Left hindlimb (tissue), 1 donor: ENCODE measurements around the gene SH3GL1.

Experiments
- DNase-seq: peaks from one replicate; pipeline ENCODE4 v3.0.0-alpha.2; 2018

The SH3GL1 gene

DNA sequence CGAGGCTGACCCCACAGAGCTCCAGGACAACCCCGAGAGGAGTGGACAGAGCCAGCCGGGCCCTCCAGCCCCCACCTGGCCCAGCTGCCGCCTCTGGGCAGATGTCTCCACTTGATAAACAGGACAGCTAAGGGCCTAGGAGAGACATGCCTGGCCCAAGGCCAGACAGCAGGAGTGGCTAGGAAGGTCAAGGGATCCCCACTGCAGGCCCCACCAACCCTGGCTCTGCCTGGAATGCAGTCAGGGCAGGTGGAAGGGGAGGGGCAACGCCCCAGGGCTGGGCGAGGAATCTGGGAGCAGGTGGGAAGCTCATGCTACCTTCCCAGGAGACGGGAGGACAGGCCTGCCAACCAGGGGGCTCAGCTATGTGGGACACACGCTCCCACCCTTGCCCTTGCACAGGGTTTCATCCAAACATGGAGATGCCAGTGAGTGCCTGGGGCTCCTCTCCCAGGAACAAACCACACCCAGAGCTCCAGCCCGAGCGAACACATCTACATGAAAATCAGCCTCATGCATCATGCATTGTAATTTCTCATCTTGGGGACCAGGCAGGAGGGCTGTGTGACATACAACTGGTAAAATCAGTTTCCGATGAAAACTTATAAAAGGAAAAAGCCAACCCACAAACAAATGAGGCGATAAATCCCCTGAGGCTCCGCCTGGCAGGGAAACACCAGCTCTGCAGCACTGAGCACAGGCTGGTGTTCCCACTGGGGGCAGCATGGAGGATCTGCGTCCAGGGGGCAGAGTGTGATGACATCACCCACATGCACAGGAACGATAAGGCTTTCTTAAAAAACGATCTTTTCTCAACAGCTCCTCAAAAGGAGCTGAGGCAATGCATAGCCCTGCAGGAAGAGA lies 25.0 kb downstream of the SH3GL1 start:
- DNase-seq, result peak; percentile 45

DNA sequence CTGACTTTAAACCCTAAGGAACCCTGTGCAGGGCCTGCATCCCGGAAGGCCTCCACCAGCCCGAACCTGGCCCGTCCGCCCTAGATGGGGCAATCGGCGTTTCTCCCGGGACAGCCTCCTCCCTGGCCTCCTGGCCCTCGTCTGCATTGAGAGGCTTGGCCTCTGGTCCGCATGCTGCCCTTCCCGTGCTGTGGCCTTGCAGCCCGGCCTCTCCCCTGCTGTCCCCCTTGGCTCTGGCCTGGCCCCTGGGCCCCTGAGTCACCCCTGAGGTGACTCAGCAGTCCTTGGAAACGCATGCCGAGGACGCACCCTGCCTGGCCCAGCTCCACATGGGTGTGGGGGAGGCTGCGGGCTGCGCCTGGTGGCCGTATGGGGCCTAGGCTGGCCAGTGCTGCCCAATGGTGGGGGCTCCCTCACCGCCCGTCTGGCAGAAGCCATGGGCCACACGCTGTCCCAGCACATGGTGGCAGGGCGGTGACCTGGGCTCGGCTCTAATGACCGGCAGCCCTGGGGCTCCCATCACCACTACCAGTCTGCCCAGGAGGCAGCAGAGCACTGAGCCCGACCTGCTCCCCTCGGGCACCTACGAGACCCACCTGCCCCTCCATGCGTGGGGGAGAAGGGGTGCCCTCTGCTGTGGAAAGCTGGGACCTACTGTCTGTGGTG lies 25.7 kb downstream of the SH3GL1 start:
- DNase-seq, result peak; percentile 51

DNA sequence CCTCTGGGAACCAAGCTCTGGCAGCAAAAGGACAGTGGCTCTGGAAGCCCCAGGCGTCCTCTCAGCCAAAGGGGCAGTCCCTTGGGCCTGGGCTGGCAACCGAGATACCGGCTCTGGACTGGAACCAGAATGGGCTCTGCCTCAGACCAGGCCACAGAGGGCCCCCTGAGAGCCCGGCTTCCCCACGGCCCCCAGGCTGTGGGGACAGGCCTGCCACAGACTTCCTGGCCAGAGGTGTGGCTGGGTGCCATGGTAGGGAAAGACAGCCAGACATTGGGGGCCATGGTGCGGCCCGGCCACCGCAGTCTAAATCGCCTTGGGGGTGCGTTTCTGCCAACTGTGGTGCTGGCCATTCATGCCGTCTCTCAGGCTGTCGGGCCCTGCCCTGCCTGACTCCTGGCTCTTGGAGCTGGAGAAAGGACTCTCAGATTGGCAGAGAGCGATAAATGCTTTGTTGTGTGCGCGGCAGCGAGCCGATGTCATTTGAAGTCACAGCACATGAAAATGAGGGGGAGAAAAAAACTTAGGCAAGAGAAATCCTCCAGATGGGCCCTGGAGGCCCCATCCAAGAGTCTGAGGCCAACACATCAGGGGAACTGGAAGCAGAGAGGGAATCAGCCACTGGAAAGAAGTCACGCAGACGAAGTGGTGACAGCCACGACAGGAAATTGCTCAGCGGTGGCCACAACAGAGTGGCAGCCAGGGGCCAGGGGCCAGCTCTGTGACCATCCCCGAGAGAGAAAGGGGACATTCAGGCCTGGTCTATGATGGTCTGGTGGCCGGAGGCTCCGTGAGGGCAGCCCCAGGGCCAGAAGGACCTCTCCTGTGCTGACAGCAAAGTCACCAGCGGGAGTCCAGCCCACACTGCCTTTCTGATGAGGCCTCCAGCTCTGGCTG lies 26.5 kb downstream of the SH3GL1 start:
- DNase-seq, result peak; percentile 61

DNA sequence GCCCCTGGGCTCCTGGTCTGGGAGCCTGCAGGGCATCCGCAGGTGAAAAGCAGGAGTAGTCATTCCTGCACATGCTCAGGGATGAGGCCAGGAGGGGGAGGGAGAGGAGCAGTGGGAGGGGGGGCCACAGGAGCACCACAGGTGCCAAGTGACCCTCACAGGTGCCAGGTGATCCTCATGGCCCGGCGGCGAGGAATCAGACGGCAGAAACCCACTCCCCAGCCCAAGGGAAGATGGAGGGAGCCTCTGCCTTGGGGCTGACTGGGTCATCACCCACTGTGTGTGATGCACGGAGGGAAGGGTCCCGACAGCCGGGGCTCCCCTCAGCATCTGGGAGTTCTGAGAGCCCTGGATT lies 27.4 kb downstream of the SH3GL1 start:
- DNase-seq, result no peak

DNA sequence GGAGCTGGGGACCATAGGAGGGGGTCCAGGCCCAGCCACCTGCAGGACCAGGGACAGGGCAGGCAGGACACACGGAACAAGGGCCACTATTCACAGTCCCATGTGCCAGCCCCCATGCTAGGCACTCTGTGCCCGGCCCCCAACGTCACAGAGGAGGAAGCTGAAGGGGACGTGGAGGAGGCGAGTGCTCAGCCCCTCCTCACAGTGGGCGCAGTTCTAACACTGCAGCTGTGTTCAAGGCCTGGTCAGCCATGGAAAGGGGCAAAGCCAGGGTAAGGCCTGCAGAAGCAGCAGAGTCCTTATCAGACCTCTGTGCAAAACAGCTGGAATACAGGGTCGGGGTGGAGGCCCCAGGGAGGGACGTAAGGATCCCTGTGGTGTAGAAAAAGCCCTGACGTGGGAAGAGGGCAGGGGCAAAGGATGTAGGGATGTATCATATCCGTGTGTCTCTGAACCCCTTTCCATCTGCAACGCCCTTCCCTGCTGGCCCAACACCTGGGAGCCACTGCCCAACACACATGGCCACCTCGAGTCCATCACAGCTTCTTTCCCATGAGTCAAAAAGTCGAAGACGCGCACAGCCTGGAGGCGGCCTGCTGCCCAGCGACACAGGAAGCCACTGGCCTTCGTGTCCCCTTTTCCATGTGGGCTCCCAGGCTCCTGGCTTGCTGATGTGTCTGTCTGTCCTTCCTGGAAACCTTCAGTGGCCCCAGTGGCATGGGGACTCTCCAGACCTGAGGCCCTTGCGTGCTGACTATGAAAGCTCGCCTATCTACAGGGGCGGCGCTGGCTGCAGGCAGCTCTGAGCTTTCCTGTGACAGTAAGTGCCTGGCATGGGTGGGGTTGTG lies 28.0 kb downstream of the SH3GL1 start:
- no peak for DNase-seq

DNA sequence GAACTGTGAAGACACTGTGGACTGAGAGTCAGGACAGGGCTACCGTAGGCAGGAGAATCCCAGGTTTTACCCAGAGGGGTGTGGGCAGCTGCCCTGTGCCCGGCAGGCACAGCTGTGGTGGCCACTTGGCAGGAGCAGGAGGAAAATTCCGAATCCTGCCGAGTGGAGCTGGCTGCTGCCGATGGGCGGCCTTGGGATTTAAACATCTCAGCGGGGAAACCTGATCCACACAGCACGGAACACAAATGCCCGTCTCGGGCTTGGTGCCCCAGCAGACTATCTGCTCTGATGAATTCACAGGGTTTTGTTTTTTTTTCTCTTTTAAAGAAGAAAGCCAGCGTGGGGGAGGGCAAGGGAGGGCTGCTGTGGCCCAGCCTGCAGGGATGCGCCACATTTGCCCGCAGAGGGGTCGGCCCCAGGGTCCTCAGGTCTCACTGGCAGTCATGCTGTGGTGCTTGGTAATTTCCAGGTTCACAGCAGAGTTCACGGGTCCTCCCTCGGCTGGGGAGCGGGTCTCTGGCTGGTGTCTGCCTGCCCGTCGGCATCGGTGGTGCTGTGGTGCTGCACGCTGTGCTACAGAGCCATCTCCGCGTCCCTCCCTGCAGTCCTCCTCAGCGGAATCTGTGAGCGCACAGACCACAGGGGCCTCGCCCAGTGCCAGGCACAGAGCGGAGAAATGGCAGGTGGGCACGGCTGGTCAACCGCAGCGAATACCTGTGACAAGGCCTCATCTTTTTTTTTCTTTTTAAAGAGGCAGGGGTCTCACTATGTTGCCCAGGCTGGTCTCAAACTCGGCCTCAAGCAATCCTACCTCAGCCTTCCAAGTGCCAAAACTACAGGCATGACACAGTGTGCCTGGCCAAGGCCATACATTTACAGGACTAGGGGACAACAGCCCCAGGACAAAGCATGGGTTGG lies 28.8 kb downstream of the SH3GL1 start:
- peak; percentile 65 for DNase-seq

DNA sequence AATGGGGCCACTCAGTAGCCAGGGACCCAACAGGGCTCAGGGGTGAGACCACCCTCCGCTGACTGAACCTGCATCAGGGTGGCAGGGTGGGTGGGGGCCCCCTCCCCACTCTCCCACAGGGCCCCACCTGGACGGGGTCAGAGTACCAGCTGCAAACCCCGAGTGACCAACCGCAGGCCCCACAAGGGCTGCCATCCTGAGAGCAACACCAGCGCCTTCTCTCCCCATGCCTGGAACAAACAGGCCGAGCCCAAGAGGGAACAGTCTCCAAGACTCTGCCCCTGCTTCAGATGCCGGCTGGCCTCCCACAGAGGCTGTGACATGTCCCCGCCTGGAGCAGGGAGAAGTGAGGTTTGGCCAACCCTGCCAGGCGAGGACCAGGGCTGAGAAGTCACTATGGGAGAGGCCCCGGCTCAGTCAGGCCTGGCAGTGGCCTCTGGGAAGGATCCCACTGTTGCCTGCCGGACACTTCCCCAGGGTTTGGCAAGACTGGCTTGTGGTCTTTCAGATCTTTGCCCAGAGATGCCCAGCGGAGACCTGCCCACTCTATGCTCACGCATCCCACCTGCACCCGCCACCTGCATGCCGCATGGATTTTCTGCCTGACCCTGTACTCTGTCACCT lies 29.8 kb downstream of the SH3GL1 start:
- DNase-seq, result no peak

DNA sequence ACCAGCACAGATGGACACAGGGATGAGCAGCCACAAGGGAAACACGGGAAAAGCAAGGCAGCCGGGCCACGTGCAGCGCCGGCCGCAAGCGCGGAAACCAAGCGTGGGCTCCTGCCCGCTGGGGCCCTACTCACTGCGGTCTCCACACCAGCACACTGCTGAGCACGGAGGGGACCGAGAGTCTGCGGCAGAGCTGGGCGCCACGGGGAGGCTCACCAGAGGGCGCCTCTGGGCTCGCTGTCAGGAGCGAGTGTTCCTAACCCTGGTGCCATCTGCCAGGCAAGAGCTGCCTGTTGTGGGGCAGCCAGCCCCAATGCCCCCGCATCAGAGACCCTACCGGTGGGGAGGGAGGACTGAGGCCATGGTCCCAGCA lies 30.5 kb downstream of the SH3GL1 start:
- DNase-seq, result peak; percentile 68

DNA sequence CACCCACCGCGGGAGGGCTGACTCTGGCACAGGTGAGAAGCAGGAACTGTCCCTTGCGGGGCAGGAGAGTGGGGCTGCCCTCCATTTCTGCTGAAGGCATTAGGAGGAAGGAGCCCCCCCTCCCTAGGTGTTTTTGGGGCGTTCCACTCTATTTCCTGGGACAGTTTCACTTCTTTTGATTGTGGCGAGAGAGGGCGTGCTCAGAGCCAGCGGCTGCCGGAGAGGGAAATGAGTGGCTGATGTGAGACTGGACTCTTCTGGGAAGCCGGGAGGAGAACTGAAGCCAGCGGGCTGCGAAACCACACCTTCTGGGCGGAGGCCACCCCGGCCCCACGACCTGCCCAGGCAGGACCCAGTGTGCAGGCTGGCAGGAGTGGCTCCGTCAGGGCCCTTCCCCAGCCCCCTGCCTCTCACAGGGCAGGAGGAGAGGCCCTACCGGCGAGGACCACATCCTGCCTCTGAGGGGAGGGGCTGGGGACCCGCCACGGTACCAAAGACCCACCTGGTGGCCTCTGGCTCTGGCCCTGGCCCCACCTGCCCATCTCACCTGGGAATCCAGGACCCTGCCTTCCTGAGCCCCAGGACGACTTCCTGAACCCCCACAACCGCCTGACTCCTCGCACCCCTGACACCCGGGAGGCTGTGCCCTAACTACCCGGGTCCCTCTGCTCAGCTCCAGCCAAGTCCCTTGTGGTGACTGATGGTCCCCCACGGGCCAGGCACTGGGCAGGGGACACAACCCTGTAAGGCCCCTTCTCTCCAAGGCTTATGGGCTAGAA lies 31.0 kb downstream of the SH3GL1 start:
- peak; percentile 54 for DNase-seq

DNA sequence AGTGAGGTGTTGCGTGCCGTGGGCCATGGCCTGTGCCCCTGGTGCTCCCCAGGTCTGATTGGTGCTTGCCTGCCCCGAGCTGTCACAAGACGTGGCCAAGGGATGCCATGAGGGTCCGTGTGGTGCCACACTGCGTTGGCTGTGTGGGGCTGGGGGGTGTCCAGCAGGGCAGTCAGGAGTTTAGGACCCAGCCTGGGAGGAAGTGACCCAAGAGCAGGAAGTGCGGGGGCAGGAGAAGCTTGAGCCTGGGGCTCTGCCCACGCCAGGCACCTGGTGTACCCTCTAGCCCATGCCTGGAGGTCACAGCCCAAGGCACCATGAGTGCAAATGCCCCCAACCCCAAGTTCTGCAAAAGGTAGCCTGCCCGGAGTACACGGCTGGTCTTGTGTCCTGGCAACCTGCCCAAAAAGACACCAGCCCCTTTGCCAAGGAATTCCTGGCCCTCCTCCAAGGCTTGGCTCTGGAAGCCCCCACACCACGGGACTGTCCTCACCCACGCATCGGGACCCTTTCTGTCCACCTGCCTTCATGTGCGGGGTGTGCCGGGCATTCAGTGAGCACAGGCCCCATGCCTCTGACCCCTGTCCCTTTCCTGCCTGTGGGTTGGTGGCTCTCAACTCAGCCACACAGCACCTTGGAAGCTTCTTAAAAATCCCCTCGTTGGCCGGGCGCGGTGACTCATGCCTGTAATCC lies 32.1 kb downstream of the SH3GL1 start:
- peak; percentile 50 for DNase-seq

DNA sequence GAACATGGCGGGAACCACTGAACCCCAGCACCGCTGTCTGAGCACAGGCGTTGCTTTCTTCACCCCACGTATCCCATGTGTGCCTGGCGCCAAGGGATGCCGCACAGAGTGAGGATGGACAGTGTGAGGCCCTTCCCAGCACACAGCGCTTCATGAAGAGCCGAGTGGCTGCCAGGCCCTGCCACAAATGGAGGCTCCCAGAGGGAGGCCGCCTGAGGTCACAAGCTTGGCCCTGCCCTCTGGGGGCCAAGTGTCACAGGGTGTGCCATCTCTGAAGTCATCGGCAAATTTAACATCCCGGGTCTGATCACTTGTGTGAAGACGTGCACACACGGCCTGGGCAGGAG lies 32.6 kb downstream of the SH3GL1 start:
- no peak for DNase-seq

DNA sequence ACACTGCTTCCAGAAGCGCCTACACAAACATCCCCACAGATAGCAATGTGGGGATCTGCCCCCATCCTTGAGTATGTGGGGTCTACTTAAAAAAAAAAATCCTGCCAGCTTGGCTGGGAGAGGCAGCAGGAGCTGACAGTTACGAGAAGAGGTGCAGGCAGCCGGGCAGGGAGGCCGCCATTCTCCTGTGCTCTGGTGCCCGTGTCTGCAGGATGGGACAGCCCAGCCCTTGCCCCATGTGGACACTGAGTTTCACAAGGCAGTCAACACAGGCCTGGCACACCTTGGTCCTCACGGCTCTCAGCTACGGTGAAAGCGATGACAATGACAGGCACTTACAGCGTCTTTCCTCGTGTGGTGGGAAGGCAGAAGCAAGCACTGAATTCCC lies 33.0 kb downstream of the SH3GL1 start:
- no peak for DNase-seq

DNA sequence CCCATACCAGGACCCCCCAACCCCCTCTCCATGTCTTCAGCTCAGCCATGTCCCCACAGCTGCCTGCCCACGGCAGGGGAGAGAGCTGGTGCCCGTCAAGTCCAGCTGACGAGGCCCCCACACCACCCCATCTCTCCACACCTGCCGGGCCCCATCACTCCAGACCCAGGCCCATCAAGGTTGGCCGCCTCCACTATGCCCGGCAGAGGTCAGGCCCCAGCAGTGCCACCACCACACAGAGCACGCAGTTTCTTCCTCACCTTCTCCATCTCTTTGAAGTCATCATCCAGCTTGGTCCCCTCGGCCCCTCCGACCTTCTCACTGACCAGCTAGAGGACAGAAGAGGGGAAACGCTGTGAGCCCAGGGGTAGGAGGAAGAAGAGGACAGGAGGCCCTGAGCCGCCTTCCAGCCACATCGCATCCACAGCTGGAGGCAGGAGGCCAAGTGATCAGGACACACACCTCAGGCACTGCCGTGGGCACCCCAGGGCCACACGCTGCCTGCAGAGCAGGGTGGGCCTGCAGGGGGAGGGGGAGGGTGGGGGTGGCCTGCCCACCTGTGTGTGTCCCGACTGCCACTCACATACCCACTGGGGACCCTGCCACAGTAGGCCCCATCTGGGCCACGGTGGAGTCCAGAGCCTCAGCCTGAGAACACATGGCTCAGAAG lies 33.5 kb downstream of the SH3GL1 start:
- DNase-seq, result no peak

DNA sequence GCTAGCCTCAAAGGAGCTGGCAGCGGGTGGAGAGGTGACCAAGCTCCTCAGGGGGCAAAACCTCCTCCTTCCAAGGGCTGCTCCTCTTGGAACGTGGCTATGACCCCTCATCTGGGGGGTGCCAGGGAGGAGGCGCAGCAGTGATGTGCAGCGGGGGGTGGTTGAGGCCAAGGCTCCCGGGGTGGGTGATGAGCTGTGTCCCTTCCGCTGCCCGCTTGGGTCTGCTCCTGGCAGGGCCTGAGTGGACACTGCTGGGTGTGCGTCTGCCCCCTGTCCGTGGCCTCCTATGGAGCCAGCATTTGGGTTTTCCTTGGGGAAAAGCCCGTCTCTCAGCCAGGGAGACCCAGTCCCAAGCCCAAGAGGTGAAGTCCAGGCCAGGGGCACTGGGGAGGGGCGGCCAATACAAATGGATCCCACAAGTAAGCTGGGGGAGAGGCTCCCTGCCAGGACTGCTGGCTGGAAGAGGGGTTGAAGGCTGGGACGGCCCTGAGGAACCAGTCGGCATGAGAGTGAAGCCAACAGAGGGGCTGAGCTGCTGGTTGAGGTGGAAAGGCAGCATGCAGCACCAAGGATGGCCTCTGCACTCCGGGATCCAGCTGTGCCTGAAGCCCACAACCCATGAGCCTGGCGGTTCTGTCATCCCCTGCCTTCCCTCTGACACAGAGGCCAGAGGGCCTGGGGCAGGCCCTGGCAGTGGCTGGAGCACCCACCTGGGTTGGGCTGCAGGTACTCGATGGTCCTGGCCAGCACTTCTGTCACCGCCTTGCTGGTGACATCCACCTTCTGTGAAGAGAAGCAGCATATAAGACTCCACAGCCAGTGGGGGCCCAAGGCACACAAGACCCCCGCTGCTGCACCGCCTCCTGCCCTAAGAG lies 34.3 kb downstream of the SH3GL1 start:
- no peak for DNase-seq

DNA sequence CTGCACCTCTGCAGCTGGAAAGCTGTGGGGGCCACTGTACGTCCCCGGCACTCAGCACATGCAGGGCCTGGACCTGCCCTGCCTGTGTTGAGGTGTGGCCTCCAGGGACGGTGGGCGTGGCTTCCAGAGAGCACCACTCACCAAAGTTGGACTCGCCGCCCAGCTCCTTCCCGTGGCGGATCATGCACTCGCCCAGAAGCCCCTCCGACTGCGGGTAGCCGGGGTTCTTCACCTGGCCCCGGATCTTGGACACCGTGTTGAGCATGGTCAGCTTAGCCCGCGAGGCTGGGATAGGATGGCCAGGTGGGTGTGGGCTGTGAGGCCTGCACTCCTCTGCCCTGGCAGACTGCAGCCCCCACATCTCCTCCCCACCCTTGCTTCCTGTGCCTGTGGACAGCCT lies 35.0 kb downstream of the SH3GL1 start:
- DNase-seq, result no peak

DNA sequence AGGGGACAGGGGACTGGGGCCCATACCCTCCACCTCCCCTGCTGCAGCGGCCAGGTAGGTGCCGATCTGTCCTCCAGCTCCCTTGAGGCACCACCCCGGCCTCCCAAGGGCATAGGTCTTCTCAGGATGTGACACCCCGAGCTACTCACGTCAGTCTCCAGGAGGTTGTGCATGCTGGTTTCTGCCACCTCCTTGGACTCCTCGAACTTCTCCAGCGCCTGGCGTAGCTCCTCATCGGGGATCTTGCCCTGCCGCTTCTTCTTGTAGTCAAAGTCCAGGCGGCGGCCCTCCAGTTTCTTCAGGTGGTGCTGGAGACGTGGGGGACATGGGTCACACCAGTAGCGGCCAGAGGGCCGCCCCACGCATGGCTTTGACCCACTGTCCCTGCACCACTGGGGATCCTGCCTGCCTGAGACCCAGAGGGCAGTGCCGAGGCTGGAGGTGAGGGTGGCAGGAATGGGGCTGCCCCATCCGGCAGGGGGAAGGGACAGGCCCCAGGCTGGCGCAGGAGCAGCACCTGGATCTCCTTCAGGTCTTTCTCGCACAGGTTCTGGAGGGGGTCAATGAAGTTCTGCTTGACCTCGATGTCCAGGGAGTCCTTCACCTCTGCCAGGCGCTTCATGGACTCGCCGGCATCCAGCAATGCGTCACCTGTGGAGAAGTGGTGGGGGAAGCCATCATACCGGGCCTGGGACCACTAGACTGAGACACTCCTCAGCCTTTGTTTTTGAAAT lies 36.6 kb downstream of the SH3GL1 start:
- no peak for DNase-seq

DNA sequence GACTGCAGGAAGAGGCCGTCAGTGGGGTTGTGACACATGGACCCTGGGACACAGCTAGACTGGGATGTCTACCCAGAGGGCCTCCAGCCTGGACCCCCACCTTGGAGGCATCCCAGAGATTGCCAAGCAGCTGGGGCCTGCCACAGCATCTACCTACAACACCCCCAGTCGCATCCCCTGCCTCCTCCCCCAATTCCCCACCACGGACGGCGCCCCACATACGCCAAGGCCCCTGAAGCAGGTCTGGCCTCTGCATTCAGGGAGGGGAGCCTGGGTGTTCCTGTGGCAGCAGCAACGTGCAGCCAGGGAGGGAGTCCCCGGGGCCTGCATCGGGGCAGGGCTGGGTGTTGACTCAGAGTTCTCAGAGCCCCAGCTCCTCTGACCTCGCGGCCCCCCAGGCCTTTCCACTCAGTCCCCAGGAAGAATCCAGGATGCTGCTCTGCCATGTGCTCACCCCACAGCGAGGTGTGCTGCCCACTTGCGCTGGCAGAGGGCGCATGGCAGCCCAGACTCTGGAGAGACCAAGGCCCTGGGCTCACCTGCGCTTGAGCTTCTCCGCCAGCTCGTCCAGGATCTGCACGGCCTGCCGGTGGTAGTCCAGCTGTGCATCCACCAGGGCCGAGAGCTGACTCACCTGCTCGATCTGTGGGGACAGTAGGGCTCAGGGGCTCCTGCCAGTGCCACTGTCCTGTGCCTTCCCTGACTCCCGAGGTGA lies 37.4 kb downstream of the SH3GL1 start:
- DNase-seq, result no peak
